LHCN-M2 (cell line): ENCODE measurements around the gene CMIP. TPM values are rescaled to one million over a fixed set of nuclear protein-coding genes. Genes with fewer than 3 reads are reported as not detected.

Experiments used
- DNase-seq: peaks from one replicate; pipeline ENCODE4 v3.0.0-alpha.2; 2012; ENCODE audit warnings: low read depth
- total RNA-seq: library from RNA; depleted of rRNA; stranded (reverse); fragments of >200 nt; gene quantifications from 2 replicates; pipeline ENCODE4 v1.2.3, GENCODE V29; 2014

The CMIP gene
- total RNA-seq, 1 experiment from 2014 or later: 6.0 TPM

- no peak for DNase-seq
These were observed 190.7 kb downstream of the CMIP start for GRCh38 chr16:81635063-81635937.

DNA sequence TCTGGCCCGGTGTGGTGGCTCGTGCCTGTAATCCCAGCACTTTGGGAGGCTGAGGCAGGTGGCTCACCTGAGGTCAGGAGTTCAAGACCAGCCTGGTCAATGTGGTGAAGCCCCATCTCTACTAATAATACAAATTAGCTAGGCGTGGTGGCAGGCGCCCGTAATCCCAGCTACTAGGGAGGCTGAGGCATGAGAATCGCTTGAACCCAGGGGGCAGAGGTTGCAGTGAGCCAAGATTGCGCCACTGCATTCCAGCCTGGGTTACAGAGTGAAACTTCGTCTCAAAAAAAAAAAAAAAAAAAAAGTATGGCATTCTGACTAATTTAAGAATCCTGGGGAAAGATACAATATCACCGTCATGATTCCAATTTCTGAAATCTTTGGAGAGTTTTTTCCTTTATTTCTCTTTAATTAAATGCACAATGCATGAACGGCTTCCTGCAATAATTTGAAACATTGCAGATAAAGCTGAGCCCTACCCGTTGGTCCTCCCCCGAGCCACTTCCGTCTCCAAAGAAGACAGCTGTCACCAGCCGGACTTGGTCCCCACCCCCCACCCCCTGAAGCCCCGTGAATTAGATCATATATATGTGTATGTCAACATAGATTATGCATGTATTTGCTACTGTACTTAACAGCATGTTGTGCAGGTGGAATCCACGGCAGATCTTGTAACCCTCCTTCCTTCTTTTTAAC is 191.8 kb downstream of the CMIP start:
- no peak for DNase-seq

DNA sequence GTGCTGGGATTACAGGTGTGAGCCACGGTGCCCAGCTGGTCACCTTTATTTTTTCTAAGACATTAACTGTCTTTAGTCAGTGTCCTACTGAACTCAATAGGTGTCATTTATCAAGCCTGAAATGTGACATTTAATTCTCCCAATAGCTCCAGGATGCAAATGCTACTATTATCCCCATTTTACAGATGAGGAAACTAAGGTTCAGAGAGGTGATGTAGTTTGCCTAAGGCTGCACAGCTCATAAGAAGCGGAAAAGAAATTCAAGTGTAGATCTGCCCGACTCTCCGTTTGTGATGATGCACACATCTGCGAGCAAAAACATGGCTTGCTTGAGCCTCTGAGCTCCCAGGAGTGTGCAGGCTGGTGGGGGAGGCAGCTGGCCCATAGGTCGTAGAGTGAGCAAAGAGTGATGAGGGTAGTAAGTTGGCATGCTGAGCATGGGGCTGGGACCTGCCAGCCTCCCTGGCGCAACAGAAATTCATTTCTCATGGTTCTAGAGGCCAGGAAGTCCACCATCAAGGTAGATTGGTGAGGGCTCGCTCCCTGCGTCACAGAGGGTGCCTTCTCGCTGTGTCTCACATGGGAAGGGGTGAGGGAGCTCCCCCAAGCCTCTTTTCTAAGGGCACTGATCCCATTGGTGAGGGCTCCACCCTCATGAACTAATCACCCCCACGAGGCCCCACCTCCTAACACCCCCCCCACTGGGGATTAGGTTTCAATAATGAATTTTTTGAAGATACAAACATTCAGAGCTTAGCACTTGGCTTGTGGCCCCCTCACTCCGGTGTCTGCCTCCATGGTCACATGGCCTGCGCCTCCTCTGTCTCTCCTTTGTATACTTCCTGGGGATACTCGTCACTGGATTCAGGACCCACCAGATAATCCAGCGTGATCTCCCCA is 193.0 kb downstream of the CMIP start:
- no peak for DNase-seq

DNA sequence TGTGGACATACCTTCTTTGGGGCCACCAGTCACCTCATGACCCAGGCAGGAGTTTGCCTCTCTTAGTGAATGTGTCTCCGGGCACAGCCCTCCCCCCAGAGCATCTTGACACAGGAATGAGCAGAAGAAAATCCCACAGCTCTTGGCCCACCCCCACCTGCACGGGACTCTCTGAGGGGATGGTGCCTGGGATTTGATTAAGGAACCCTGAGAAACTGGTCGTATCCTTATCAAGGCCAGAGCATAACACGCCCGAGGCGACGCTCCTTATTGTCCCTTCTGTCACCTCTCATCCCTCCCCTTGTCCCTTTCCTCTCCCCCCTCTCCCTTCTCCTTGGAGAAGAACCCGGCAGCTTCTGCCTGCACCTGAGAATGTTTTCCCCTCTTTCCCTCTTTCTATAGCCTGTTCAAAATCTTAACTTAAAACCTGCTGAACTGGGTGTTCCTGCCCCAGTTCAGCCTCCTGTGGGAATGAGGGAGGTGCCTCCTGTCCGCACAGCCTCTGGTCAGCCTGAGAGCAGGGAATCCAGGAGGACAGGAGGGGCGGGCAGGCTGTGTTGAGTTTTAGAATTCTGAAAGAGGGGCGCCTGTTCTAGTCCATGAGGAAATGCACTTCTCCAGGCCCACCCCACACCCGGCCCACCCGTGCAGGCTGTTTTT is 193.8 kb downstream of the CMIP start:
- no peak for DNase-seq

DNA sequence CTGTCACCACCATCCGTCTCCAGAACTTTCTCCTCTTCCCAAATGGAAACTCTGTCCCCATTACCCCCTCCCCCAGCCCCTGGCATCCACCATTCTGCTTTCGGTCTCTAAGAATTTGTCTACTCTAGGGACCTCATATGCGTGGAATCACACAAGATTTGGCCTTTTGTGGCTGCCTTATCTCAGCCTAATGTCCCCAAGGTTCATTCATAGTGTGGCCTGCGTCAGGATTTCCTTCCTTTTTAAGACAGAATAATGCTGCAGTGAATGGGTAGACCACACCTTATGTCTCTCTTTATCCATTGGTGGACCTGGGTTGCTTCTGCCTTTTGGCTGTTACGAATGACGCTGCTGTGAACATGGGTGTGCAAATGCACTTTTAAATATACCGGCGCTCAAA is 194.7 kb downstream of the CMIP start:
- no peak for DNase-seq

- peak; percentile 67 for DNase-seq
These were observed 195.5 kb downstream of the CMIP start for GRCh38 chr16:81639931-81640680.

GRCh38 chr16:81640681-81641070 is 196.1 kb downstream of the CMIP start:
- no peak for DNase-seq

GRCh38 chr16:81641395-81642106 is 196.9 kb downstream of the CMIP start:
- no peak for DNase-seq

DNA sequence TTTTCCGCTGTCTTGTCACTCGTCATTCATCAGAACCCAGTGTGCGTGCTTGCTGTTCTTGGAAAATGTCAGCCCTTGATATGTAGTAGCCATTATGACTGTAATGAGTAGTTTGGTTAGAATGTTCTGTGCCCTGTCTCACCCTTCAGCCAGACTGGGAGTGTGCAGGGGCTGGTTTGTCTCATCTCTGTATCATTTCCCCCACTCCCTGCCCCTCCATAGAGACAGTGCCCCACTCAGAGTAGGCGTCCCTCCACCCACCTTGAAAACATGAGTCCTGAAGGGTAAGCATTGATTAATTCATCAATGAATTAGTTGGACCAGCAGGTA is 197.5 kb downstream of the CMIP start:
- DNase-seq: no peak

DNA sequence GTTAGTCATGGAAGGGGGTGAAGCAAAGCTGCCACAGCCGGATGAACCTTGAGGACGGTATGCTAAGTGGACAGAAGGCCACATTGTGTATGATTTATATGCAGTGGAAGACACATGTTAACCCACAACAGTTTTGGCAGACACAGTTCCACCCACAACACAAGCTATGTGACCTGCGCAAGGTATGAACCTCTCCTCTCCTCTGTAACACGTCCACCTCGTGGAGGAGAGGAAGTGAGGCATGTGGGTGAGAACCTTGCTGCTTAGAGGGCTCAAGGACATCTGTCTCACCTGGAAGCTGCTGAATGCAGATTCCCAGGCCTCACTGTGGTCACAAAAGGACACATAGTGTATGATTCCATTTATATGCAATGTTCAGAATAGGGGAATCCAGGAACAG is 198.3 kb downstream of the CMIP start:
- DNase-seq: no peak

GRCh38 chr16:81645266-81645694 is 200.7 kb downstream of the CMIP start:
- peak; percentile 83 for DNase-seq

- no peak for DNase-seq
These were observed 201.3 kb downstream of the CMIP start for GRCh38 chr16:81645925-81646324.

GRCh38 chr16:81646561-81646960 is 202.0 kb downstream of the CMIP start:
- peak; percentile 38 for DNase-seq

GRCh38 chr16:81647527-81647926 is 202.9 kb downstream of the CMIP start:
- DNase-seq: peak; percentile 43

- no peak for DNase-seq
These were observed 205.1 kb downstream of the CMIP start for GRCh38 chr16:81649561-81650184.

DNA sequence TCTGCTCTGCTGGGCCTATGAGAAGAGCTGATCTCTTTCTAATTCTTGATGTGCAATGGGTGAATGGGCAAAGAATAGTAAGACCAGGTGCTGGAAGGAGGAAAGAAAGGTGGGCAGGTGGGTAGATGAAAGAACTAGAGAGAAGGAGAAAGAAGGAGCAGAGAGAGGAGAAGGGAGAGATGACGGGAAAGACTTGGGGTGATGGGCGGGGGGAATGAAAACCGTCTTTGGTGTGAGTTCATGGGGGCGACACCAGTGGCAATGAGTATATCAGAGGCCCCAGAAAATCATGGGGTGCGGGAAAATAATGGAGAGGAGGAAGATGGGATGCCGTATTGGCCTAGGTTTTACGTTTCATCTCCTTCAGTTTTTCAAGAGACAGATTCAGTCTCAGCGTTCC is 205.7 kb downstream of the CMIP start:
- no peak for DNase-seq

GRCh38 chr16:81650982-81651562 is 206.5 kb downstream of the CMIP start:
- no peak for DNase-seq

GRCh38 chr16:81651758-81652718 is 207.4 kb downstream of the CMIP start:
- DNase-seq: no peak
